MM.1S (cell line): Measurements from ENCODE around the gene PROX2.

Experiments used
- DNase-seq: peaks from one replicate; pipeline ENCODE4 v3.0.0-alpha.2; 2015
- H2AFZ ChIP-seq: fragments of 300-600 bp; sonication (generic); 2 replicates; pipeline ENCODE4 v1.6.0; 2016; ENCODE audit warnings: antibody characterized with exemption, low read length
- H3F3A ChIP-seq: fragments of 300-600 bp; sonication (generic); 2 replicates; pipeline ENCODE4 v1.6.1; 2016; ENCODE audit warnings: mild to moderate bottlenecking, antibody characterized with exemption, low read length, moderate library complexity, mixed read lengths; ENCODE audit not compliant: insufficient read depth
- H3K27ac ChIP-seq: fragments of 300-600 bp; sonication (generic); 2 replicates; pipeline ENCODE4 v1.5.1; 2016; ENCODE audit warnings: mild to moderate bottlenecking, low read length
- H3K27me3 ChIP-seq: fragments of 300-600 bp; sonication (generic); replicated peaks from 2 replicates; pipeline ENCODE4 v1.6.0; 2016; ENCODE audit warnings: low read length; ENCODE audit not compliant: insufficient read depth
- H3K36me3 ChIP-seq: fragments of 300-600 bp; sonication (generic); replicated peaks from 2 replicates; pipeline ENCODE4 v1.6.1; 2016; ENCODE audit warnings: mild to moderate bottlenecking, low read length, mixed read lengths; ENCODE audit not compliant: insufficient read depth
- H3K4me1 ChIP-seq: fragments of 300-600 bp; sonication (generic); 2 replicates; pipeline ENCODE4 v1.6.1; 2016; ENCODE audit warnings: low read length, mixed read lengths
- H3K4me2 ChIP-seq: fragments of 300-600 bp; sonication (generic); 2 replicates; pipeline ENCODE4 v1.6.0; 2016; ENCODE audit warnings: low read depth, low read length
- H3K4me3 ChIP-seq: fragments of 300-600 bp; sonication (generic); 2 replicates; pipeline ENCODE4 v1.5.1; 2016; ENCODE audit warnings: low read length, mixed read lengths
- H3K79me2 ChIP-seq: fragments of 300-600 bp; sonication (generic); 2 replicates; pipeline ENCODE4 v1.6.1; 2016; ENCODE audit warnings: mixed run types, low read length, mixed read lengths
- H3K9ac ChIP-seq: fragments of 300-600 bp; sonication (generic); 2 replicates; pipeline ENCODE4 v1.6.1; 2016; ENCODE audit warnings: low read length, mixed read lengths
- H3K9me2 ChIP-seq: fragments of 300-600 bp; sonication (generic); replicated peaks from 2 replicates; pipeline ENCODE4 v1.6.1; 2016; ENCODE audit warnings: mild to moderate bottlenecking, low read length, mixed read lengths; ENCODE audit not compliant: insufficient read depth
- H3K9me3 ChIP-seq: fragments of 300-600 bp; sonication (generic); replicated peaks from 2 replicates; pipeline ENCODE4 v1.6.1; 2016; ENCODE audit warnings: mild to moderate bottlenecking, low read length, mixed read lengths; ENCODE audit not compliant: insufficient read depth
- H4K20me1 ChIP-seq: fragments of 300-600 bp; sonication (generic); 2 replicates; pipeline ENCODE4 v1.6.1; 2016; ENCODE audit warnings: mild to moderate bottlenecking, low read length, moderate library complexity, mixed read lengths; ENCODE audit not compliant: insufficient read depth
- EZH2 ChIP-seq: fragments of 300-600 bp; sonication (generic); optimal IDR thresholded peaks from 2 replicates; pipeline ENCODE3; 2017; ENCODE audit warnings: low read depth, mild to moderate bottlenecking, antibody characterized with exemption, low read length, mixed read lengths
- EZH2phosphoT487 ChIP-seq: fragments of 300-600 bp; sonication (generic); IDR thresholded peaks from 2 replicates; pipeline ENCODE4 v1.6.1; 2018; ENCODE audit warnings: antibody characterized with exemption, low read length
- TF ChIP-seq, protein P1 (sequence below): fragments of 300-600 bp; sonication (generic); IDR thresholded peaks from 2 replicates; pipeline ENCODE4 v1.5.1; 2016; ENCODE audit warnings: antibody characterized with exemption, low read length, mixed read lengths

The PROX2 gene

DNA sequence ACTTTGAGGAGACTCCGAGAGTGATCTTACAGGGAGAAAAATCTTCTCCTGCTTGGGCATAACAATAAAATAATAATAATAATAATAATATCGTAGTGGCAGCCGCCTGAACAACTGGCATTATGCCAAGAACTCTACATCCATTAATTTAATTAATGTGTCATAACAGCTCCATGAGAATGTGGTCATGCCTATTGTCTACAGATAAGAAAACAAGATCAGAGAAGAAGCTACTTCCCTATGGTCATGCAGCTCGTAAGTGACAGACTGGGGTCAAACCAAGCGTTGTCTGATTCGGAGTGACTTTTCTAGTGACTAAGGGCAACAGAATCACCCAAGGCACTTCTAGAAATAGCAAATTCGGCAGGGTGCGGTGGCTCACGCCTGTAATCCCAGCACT lies 11.7 kb downstream of the PROX2 start:
- Histone ChIP-seq H2AFZ (no peak overlapping the region), H3K79me2 (no peaks in the 10 kb centered on the region), H3K9me3 (no peaks in the 10 kb centered on the region), H3K4me3 (no peak overlapping the region), H4K20me1 (no peaks in the 10 kb centered on the region), H3K27ac (no peak overlapping the region), H3K4me1 (no peaks in the 10 kb centered on the region), H3F3A (no peaks in the 10 kb centered on the region), H3K36me3 (no peaks in the 10 kb centered on the region), H3K9me2 (no peaks in the 10 kb centered on the region), H3K9ac (no peak overlapping the region), H3K27me3 (no peaks in the 10 kb centered on the region), H3K4me2 (no peak overlapping the region)
- TF ChIP-seq, protein P1, sequence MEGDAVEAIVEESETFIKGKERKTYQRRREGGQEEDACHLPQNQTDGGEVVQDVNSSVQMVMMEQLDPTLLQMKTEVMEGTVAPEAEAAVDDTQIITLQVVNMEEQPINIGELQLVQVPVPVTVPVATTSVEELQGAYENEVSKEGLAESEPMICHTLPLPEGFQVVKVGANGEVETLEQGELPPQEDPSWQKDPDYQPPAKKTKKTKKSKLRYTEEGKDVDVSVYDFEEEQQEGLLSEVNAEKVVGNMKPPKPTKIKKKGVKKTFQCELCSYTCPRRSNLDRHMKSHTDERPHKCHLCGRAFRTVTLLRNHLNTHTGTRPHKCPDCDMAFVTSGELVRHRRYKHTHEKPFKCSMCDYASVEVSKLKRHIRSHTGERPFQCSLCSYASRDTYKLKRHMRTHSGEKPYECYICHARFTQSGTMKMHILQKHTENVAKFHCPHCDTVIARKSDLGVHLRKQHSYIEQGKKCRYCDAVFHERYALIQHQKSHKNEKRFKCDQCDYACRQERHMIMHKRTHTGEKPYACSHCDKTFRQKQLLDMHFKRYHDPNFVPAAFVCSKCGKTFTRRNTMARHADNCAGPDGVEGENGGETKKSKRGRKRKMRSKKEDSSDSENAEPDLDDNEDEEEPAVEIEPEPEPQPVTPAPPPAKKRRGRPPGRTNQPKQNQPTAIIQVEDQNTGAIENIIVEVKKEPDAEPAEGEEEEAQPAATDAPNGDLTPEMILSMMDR, result no peak
- TF ChIP-seq EZH2 (no peak), EZH2phosphoT487 (no peak)
- no peak for DNase-seq

DNA sequence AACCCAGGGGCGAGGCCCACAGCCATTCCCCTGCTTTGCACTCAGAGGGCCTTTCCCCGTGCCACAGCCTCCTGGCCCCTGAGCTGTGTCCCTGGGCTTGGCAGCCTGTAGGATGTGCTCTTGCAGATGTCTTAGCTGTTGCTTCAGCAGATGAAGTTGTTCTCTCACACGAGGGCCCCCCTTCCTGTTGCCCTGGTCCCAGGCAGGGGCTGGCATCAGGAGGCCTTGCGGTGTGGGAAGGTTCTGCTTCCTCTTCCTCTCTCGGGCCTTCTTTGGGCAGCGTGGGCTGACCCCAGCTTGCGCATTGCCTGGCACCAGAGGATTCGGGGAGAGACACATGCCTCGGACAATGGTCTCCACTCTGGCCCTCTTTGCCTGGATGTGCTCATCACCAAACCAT lies 12.7 kb downstream of the PROX2 start:
- Histone ChIP-seq H3K9ac (no peak overlapping the region), H2AFZ (no peak overlapping the region), H3K4me1 (no peaks in the 10 kb centered on the region), H3K9me3 (no peaks in the 10 kb centered on the region), H3K79me2 (no peaks in the 10 kb centered on the region), H3K36me3 (no peaks in the 10 kb centered on the region), H3K4me2 (no peak overlapping the region), H3K27ac (no peak overlapping the region), H3K27me3 (no peaks in the 10 kb centered on the region), H3K4me3 (no peak overlapping the region), H4K20me1 (no peaks in the 10 kb centered on the region), H3F3A (no peaks in the 10 kb centered on the region), H3K9me2 (no peaks in the 10 kb centered on the region)
- no peak for DNase-seq
- TF ChIP-seq EZH2phosphoT487, result no peak
- TF ChIP-seq EZH2, result no peak
- TF ChIP-seq, protein P1, result no peak

DNA sequence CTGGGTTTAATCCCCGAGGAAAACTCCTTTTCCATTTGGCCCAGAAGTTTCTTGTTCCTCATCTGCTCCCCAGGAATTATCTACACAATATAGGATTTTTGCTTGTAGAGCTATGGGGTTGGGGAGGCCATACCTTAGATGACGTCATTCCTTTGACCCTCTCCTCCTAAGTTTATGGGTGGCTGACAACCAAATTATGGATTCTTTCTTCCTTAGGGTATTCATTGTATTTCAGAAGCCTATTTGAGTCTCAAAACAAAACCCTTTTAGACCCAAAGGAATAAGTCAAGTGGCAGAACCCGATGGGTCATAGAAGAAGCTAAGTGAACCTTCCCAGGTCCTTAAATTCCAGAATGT lies 14.2 kb downstream of the PROX2 start:
- H3K9me2 ChIP-seq, result no peaks in the 10 kb centered on the region
- H3K4me3 ChIP-seq, result no peak overlapping the region
- no peaks in the 10 kb centered on the region for H3K4me1 ChIP-seq
- no peaks in the 10 kb centered on the region for H3K27me3 ChIP-seq
- no peak for DNase-seq
- H3K9me3 ChIP-seq, result no peaks in the 10 kb centered on the region
- no peaks in the 10 kb centered on the region for H3K79me2 ChIP-seq
- H3K27ac ChIP-seq, result no peak overlapping the region
- TF ChIP-seq EZH2 (no peak), EZH2phosphoT487 (no peak)
- TF ChIP-seq, protein P1, result no peak
- H3K36me3 ChIP-seq, result no peaks in the 10 kb centered on the region
- H4K20me1 ChIP-seq, result no peaks in the 10 kb centered on the region
- H3K9ac ChIP-seq, result no peak overlapping the region
- no peak overlapping the region for H2AFZ ChIP-seq
- H3K4me2 ChIP-seq, result no peak overlapping the region
- H3F3A ChIP-seq, result no peaks in the 10 kb centered on the region
